CD4-positive, alpha-beta T cell treated with Interleukin-10 for 1 hour (primary cell): Measurements from ENCODE around the gene ADAMTS17.

Experiments used
- DNase-seq: peaks from one replicate; pipeline ENCODE4 v3.0.0-alpha.2; 2020

The ADAMTS17 gene

GRCh38 chr15:100123611-100124010 is 218.2 kb downstream of the ADAMTS17 start:
- no peak for DNase-seq

- no peak for DNase-seq
These were observed 220.5 kb downstream of the ADAMTS17 start for GRCh38 chr15:100121285-100121684.

- DNase-seq = no peak
These were observed 221.7 kb downstream of the ADAMTS17 start for GRCh38 chr15:100120111-100120510.

GRCh38 chr15:100118546-100118945 is 223.2 kb downstream of the ADAMTS17 start:
- DNase-seq = no peak

DNA sequence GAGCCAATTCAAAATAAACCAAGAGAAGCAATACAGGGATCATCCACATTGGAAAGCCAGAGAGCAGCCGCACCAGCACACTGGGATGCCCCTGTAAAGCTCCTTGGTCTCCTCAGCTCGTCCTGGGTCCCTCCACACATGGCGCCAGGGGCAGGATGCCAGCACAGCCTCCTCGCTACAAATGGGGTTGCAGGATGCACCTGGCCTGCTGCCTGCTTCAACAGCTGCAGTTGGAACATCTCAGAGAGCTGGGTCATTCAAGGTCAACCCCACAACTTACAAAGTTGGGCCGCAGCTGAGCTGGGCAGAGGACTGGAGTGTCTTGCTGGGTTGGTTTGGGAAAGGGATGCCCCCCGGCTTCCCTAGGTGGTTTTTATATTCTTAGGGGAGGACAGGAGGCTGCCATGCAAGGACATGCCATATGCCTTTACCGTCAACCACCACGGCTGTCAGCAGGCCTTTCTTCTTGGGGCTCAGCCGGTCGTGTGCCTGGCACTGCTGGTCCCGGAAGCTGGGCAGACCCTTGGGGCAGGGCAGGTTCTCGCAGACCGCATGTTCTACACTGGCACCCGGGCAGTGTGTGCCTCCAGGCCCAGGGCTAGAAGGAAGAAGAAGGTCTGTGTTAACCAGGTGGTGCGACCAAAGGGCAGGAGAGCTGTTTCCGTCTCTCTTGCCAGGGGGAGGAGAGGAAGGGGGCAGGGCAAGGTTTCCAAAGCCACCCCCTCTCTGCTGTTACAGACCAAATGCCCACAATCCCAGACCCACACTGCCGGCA is 225.2 kb downstream of the ADAMTS17 start:
- no peak for DNase-seq

DNA sequence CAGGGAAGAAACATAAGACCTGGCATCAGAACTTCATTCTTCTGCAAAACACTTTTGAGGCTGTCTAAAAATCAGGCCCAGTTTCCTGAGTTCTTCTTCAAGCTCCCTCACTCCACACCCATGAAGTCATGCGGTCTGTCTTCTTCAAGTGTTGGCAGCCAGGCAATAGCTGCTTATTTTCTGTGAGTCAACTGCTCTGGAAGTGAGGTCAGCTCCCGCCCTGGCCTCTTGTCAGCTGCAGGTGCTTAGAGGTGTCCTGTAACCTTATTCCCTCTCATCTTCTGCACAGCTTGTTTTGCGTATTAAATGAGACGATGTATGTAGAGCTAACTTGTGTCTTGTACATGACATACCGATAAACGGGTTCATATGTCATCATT is 226.1 kb downstream of the ADAMTS17 start:
- DNase-seq = no peak

DNA sequence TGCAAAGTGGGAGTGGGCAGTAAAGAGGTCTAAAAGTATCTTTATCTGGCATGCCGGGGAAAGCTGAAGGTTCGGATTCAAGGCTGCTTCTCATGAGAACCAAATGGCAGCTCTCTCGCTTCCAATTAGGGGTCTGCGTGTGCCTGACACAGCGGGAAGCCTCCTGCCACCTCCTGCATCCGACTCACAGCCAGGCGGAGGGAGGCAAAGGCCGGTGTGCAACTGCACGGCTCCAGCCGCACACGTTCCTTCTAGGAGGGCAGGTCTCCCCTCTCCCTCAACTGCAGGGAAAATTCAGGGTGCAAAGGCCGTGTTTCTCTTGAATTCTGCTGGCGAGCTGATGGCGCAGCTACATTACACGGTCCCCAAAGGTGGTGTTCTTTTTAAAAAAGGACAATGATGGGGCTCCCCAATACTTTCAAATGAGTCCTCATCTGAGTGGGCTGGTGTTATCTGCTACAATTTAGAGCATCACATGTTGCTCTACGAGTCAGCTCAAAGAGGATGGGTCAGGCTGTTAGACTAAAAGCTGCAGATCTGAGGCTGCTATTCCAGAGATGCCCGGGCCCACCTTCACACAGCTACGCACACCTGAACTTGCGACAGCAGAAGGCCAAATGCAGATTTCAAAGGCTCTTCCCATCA is 226.6 kb downstream of the ADAMTS17 start:
- DNase-seq = no peak

DNA sequence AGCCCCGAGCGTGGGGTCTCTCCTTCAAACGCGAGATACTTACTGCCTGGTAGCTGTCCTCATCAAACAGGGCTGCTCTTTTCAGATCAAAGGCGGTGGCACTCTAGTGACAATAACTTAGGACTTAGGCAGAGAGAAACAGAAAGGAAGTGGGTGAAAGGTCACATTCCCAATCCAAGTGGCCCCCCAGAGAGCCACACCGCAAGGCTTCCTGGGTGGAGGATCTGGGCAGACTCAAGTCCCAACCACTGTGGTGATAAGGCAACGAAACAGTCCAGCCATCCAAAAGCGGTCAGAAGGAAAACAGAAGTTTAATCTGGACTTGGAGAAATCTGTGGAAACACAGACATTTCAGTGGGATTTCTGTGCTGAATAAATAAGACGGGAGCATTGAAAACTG is 227.2 kb downstream of the ADAMTS17 start:
- DNase-seq = no peak

GRCh38 chr15:100114100-100114499 is 227.7 kb downstream of the ADAMTS17 start:
- no peak for DNase-seq

DNA sequence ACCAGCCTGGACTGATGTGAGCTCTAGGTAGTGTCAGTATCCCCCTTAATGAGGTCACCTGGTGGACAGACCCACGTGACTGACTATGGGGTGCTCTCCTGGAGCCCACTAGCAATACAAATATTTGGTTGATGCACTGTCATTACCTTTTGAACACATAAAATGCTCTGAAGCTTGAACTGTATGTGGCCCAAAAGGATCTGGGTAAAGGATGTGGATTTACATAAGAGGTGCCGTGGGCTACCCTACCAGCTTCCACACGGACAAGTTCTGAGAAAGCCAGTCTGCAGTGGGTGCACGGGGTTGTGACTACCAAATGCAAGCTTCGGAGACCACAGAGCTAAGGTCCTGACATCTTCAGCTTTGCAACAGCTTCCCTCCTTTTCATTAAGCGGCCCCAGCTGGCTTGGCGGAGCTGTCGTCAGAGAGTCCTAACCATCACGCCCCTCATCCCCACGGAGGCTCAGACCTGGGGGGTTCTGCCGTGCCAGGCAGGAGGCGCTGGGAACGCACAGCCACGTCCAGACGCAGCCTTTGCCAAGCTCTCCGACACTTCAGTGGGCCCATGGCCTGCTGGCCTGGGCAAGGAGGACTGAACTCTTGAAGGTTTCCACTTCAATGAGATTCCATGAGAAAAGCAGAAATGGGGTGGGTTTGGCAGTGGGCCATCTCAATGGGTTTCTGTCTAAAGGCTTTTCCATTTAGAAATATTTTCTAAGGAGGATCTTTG is 228.3 kb downstream of the ADAMTS17 start:
- DNase-seq = no peak

GRCh38 chr15:100112636-100113305 is 229.0 kb downstream of the ADAMTS17 start:
- DNase-seq = no peak

GRCh38 chr15:100112061-100112420 is 229.7 kb downstream of the ADAMTS17 start:
- no peak for DNase-seq

- no peak for DNase-seq
These were observed 230.4 kb downstream of the ADAMTS17 start for GRCh38 chr15:100111125-100112060.

- no peak for DNase-seq
These were observed 232.2 kb downstream of the ADAMTS17 start for GRCh38 chr15:100109486-100110035.

DNA sequence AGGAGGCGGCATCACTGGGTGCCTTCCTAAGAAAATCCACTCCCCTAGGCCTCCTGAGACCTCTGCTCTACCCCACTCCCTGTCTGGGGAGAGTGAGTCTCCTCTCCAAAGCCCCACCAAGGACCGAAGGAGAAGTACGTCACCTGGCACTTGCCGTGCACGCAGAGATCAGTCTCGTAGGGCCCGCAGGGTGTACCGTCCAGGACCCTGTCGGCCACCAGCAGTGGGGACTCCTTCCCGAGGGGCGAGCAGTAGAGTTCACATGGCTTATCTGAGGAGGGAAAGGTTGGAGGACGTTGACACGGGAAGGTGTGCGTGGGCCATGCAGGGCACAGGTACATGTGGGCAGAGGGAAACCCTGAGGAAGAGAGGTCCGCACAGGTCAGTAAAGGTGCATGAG is 232.9 kb downstream of the ADAMTS17 start:
- DNase-seq = no peak

DNA sequence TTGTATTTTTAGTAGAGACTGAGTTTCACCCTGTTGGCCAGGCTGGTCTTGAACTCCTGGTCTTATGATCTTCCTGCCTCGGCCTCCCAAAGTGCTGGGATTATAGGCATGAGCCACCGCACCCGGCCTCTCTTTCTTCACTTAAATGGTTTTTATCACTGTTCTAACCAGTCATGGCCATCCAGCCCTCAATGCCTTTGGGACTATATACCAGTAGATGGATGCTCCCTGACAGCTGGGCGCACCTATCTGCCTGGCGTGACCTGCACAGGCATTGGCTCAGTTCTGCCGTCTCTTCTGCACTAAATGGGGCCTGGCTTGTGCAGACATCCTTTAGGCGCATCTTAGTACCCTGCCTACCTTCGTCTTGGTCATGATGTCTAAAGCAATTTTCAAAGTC is 233.4 kb downstream of the ADAMTS17 start:
- DNase-seq = no peak

GRCh38 chr15:100107606-100108225 is 234.1 kb downstream of the ADAMTS17 start:
- DNase-seq = no peak

DNA sequence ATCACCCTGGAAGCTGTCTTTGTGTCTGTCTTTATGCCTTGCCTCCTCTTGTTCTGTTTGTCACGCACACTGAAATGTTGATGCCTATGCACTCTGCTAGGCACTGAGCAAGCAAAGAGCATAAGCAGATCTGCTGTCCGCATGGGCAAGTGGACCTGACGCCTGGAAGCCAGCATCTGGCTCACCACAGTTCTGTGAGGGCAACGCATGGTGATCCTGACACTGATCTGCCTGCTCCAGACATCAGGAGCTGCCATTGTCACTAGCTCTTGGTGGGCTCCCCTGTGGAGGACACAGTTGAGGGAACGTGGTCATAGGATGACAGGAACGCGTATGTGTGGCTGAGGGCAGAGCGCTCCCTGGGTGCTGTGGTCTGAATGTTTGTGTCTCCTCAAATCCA is 234.6 kb downstream of the ADAMTS17 start:
- DNase-seq = no peak

- no peak for DNase-seq
These were observed 235.0 kb downstream of the ADAMTS17 start for GRCh38 chr15:100106732-100107131.

GRCh38 chr15:100105101-100105500 is 236.7 kb downstream of the ADAMTS17 start:
- DNase-seq = no peak

GRCh38 chr15:100104245-100104644 is 237.5 kb downstream of the ADAMTS17 start:
- DNase-seq = no peak

DNA sequence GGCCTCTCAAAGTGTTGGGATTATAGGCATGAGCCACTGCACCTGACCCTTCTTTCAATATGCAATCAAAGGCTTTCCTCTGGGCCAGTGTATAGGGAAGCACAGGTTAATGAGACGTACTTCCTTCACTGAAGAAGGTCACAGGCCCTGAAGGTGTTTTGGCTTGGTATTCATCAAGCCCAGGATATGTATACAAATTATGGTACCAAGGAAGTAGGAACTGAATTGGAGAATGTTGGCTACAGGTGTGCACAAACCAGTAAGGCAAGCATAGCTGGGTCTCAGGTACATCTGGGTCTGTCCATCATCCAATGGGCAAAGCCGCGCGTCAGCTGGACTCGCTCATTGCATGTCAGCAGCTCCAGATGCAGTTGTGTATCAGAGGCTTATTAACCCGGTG is 237.9 kb downstream of the ADAMTS17 start:
- DNase-seq = no peak
